ENCODE data around the gene RPL9.

DNA sequence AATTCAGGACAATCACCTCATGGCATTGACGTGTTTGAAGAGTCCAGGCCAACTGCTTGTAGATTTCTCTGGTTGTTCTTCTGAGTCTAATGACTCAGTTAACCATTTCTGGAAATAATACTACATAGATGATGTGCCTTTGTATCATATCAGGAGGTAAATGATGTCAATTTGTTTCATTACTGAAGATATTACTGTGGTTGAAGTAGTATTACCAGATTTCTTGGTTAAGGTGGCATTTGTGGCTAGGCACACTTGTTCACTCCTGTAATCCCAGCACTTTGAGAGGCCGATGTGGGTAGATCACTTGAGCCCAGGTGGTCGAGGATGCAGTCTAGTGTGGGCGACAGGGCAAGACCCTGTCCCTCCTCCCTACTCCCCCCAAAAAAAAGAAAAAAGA lies 15.7 kb downstream of the RPL9 start:
- TF ChIP-seq POLR2A (IDR thresholded peaks at IDR 0.05), result no peak
- TF ChIP-seq, protein P1, sequence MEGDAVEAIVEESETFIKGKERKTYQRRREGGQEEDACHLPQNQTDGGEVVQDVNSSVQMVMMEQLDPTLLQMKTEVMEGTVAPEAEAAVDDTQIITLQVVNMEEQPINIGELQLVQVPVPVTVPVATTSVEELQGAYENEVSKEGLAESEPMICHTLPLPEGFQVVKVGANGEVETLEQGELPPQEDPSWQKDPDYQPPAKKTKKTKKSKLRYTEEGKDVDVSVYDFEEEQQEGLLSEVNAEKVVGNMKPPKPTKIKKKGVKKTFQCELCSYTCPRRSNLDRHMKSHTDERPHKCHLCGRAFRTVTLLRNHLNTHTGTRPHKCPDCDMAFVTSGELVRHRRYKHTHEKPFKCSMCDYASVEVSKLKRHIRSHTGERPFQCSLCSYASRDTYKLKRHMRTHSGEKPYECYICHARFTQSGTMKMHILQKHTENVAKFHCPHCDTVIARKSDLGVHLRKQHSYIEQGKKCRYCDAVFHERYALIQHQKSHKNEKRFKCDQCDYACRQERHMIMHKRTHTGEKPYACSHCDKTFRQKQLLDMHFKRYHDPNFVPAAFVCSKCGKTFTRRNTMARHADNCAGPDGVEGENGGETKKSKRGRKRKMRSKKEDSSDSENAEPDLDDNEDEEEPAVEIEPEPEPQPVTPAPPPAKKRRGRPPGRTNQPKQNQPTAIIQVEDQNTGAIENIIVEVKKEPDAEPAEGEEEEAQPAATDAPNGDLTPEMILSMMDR (IDR thresholded peaks at IDR 0.05), result no peak
